ENCODE measurements around the gene CD52. TPM values are rescaled to one million over a fixed set of nuclear protein-coding genes. Genes with fewer than 3 reads are reported as not detected.

CD52 gene
- total and polyA plus RNA-seq, 2 donors (not counting 3 experiments of a cell fraction or from before 2014, with no cell fraction given) = not detected

DNA sequence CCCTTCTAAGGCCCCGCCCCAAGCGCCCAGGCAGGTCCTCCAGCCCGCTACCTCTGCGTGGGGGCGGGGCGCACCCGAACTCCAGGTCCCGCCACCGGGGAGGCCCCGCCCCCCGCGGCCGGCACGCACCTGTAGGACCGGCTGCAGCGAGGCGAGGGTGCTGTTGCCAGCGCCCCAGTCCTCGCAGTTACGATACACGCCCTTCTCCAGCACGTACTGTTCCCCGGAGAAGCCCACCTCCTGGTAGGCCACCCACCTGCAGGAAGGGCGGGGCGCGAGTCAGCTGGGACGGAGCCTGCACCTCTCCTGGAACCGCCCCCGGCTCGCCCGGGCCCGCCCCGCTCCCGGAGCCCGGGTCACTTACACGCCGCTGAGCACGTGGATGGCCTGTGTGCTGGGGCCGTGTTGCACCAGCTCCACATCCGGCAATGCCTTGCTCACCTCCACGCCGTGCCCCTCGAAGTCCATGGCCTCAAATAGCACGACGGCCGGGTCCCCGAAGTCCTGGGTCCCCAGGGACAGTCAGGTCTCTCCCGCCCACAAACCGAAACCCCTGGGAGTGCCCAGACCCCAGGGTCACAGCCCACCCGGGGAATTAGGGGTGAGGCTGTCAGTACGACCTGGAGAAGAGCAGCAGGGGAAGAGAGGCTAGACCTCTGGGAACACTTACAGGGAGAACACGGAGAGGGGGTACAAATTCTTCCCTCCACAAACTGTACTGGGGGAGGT is 18.9 kb downstream of the CD52 start:
- H3K9me1 ChIP-seq (replicated peaks; ENCODE audit: control insufficient read depth, extremely low read depth, insufficient read depth, low read length) = no peaks in the 10 kb centered on the region
- intact Hi-C loops (cut with micrococcal nuclease) (no loop called here), dilution Hi-C loops (cut with MboI; ENCODE audit: extremely low pct_ligation_motif_present, low sequenced_read_pairs) (no loop called here)
- no peaks in the 10 kb centered on the region for H3K9me3 ChIP-seq (replicated peaks; ENCODE audit: control insufficient read depth, insufficient read depth, low read length)
- no peaks in the 10 kb centered on the region for H3K36me3 ChIP-seq (ENCODE audit: control insufficient read depth in 2 of 2, extremely low read depth in 1 of 2, insufficient read depth in 2 of 2, low read length in 2 of 2)
- ChIA-PET POLR2A (no interaction called here), CTCF (interaction anchor here (1.0 to 1.3 kb wide), 2 partner anchors 22 to 81 kb away, joined by 3 read pairs; no protein-coding TSS in a partner anchor)
- H2AFZ ChIP-seq (ENCODE audit: low read depth, low read length) = peak overlapping the region; percentile 92
- no peak for DNase-seq (ENCODE audit: low read depth, low spot score)
- H3K79me2 ChIP-seq (ENCODE audit: control insufficient read depth, insufficient read depth, low read length) = no peaks in the 10 kb centered on the region
- H3K4me3 ChIP-seq (replicated peaks in 1 of 3; ENCODE audit: insufficient read depth in 1 of 3, low read depth in 1 of 3, low read length in 3 of 3) = peak overlapping the region; percentile 29 to 46 (median 43)
- BruUV-seq (replicated peaks) = no TSS peak
- no peak overlapping the region for H3K9ac ChIP-seq (replicated peaks; ENCODE audit: extremely low read depth, insufficient read depth, low read length)
- no peak overlapping the region for H3K27ac ChIP-seq (ENCODE audit: insufficient read depth, low read depth, low read length)
- peaks cover 1 to 4% of the 10 kb centered on the region in 2 experiments for H3K27me3 ChIP-seq (ENCODE audit: control insufficient read depth in 2 of 2, insufficient read depth in 2 of 2, low read length in 2 of 2)
- peaks cover 7% of the 10 kb centered on the region for H3K4me1 ChIP-seq (ENCODE audit: control insufficient read depth, extremely low read depth, insufficient read depth, low read length)
- TF ChIP-seq, protein P1, sequence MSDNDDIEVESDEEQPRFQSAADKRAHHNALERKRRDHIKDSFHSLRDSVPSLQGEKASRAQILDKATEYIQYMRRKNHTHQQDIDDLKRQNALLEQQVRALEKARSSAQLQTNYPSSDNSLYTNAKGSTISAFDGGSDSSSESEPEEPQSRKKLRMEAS (IDR thresholded peaks at IDR 0.05; ENCODE audit: insufficient read depth, insufficient read length) = peak; percentile 15
- TF ChIP-seq JUN (IDR thresholded peaks at IDR 0.05; ENCODE audit: borderline replicate concordance, insufficient read depth, insufficient read length, low read depth) = no peak
- no peak for TF ChIP-seq POLR2AphosphoS5 (IDR thresholded peaks at IDR 0.05; ENCODE audit: insufficient read depth, low read depth, low read length)
- no peak for TF ChIP-seq GATA2 (IDR thresholded peaks at IDR 0.05; ENCODE audit: insufficient read depth, insufficient read length, low read depth, low read length)
- TF ChIP-seq EZH2 (IDR thresholded peaks at IDR 0.05; ENCODE audit: borderline replicate concordance, low read depth, low read length, severe bottlenecking) = no peak
- FAIRE-seq = no peak
- H3K4me2 ChIP-seq (ENCODE audit: insufficient read depth, low read length) = peak overlapping the region; percentile 54
- H4K20me1 ChIP-seq (replicated peaks; ENCODE audit: control insufficient read depth, extremely low read depth, insufficient read depth, low read length) = no peaks in the 10 kb centered on the region

DNA sequence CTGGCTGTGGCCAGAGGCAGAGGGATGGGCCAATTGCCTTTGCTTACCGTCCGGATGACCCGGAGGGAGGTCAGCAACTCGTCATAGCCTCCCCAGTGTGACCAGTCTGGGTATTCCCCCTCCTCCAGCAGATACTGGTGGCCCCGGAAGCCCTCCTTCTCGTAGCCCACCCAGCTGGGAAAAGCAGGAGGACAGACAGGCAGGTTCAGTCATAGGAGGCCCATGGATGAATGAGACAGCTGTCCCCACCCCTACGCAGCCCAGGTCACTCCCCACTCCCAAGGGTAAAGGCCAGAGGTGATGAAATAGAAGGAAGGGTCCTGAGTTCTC is 19.4 kb downstream of the CD52 start:
- dilution Hi-C loops (cut with MboI; ENCODE audit: extremely low pct_ligation_motif_present, low sequenced_read_pairs) = no loop called here
- FAIRE-seq = no peak

More for the DNA sequence above, 19.4 kb downstream of the CD52 start:
- intact Hi-C loops (cut with micrococcal nuclease) = no loop called here
- Histone ChIP-seq H3K4me1 (ENCODE audit: control insufficient read depth, extremely low read depth, insufficient read depth, low read length) (peaks cover 7% of the 10 kb centered on the region), H3K36me3 (ENCODE audit: control insufficient read depth in 2 of 2, extremely low read depth in 1 of 2, insufficient read depth in 2 of 2, low read length in 2 of 2) (no peaks in the 10 kb centered on the region), H3K4me3 (replicated peaks in 1 of 3; ENCODE audit: insufficient read depth in 1 of 3, low read depth in 1 of 3, low read length in 3 of 3) (no peak overlapping the region), H2AFZ (ENCODE audit: low read depth, low read length) (no peak overlapping the region), H3K27me3 (ENCODE audit: control insufficient read depth in 2 of 2, insufficient read depth in 2 of 2, low read length in 2 of 2) (peaks cover 1 to 4% of the 10 kb centered on the region in 2 experiments), H3K27ac (ENCODE audit: insufficient read depth, low read depth, low read length) (no peak overlapping the region), H3K9me3 (replicated peaks; ENCODE audit: control insufficient read depth, insufficient read depth, low read length) (no peaks in the 10 kb centered on the region), H4K20me1 (replicated peaks; ENCODE audit: control insufficient read depth, extremely low read depth, insufficient read depth, low read length) (no peaks in the 10 kb centered on the region), H3K9ac (replicated peaks; ENCODE audit: extremely low read depth, insufficient read depth, low read length) (no peak overlapping the region), H3K79me2 (ENCODE audit: control insufficient read depth, insufficient read depth, low read length) (no peaks in the 10 kb centered on the region), H3K9me1 (replicated peaks; ENCODE audit: control insufficient read depth, extremely low read depth, insufficient read depth, low read length) (no peaks in the 10 kb centered on the region), H3K4me2 (ENCODE audit: insufficient read depth, low read length) (no peak overlapping the region)
- POLR2A ChIA-PET = no interaction called here
- no peak for DNase-seq (ENCODE audit: low read depth, low spot score)
- BruUV-seq (replicated peaks) = no TSS peak
- CTCF ChIA-PET = interaction anchor here (1.0 kb wide), 1 partner anchor 80 kb away, joined by 3 read pairs; no protein-coding TSS in a partner anchor
- no peak for TF ChIP-seq JUN (IDR thresholded peaks at IDR 0.05; ENCODE audit: borderline replicate concordance, insufficient read depth, insufficient read length, low read depth)
